Pancreas (tissue), 10 donors: ENCODE measurements around the gene CCL13. TPM values are rescaled to one million over a fixed set of nuclear protein-coding genes. Genes with fewer than 3 reads are reported as not detected.

ENCODE experiments used
- ATAC-seq, 4 donors: fragments of 200-7000 bp; cut with Tn5 transposase; one replicate each; pipeline versions ENCODE4 v1.8.0 to v1.9.1; 2020; ENCODE audit warnings: mild to moderate bottlenecking in 4 of 4, moderate library complexity in 4 of 4
- DNase-seq, 6 donors: peaks; one replicate each; pipeline ENCODE4 v3.0.0-alpha.2; 2020
- FAIRE-seq: peaks from 2 replicates; lab custom pipeline; 2012; peaks lifted over from hg19 to GRCh38; lab: Jason Lieb, UNC
- H3K27ac ChIP-seq, 4 donors: fragments of 200-600 bp; sonication (generic); 1 replicate in 3 of 4; 2 replicates in 1 of 4; pipeline versions ENCODE4 v1.5.0 to v1.8.0; 2020
- H3K27me3 ChIP-seq, 4 donors: fragments of 200-600 bp; one replicate each; pipeline ENCODE4 v1.8.0; 2021
- H3K36me3 ChIP-seq, 3 donors: fragments of 200-600 bp; sonication (generic) in 1 of 3; one replicate each; pipeline versions ENCODE4 v1.5.0 to v1.8.0; 2020 to 2021
- H3K4me1 ChIP-seq, 3 donors: fragments of 200-600 bp; one replicate each; pipeline ENCODE4 v1.8.0; 2021
- H3K4me3 ChIP-seq, 4 donors: fragments of 200-600 bp; sonication (generic) in 2 of 4; one replicate each; pipeline versions ENCODE4 v1.5.0 to v1.8.0; 2020 to 2021
- H3K9me3 ChIP-seq, 4 donors: fragments of 200-600 bp; one replicate each; pipeline ENCODE4 v1.8.0; 2021
- CTCF ChIP-seq, 4 donors: fragments of 200-600 bp; sonication (generic) in 3 of 4; IDR thresholded peaks; one replicate each; pipeline versions ENCODE4 v1.5.0 to v1.8.0; 2021; ENCODE audit warnings: antibody characterized with exemption in 4 of 4
- WGBS, 2 donors: extraction: QIAGEN DNeasy Blood & Tissue Kit; methylation state at CpG; one replicate each; pipeline ENCODE4 v1.1.7; 2013; 5-methylcytosine and 5-hydroxymethylcytosine counted together
- intact Hi-C, 3 donors: fragments of 100-400 bp; cut with DNase I; formaldehyde crosslinking; loops; one replicate each; pipeline versions ENCODE4 v1.11.1 to v1.14.2; 2022
- polyA plus RNA-seq, 2 donors: library from polyadenylated mRNA; stranded (reverse); fragments of 200-250 nt; gene quantifications; one replicate each; pipeline ENCODE4 v1.2.3, GENCODE V29; 2013
- total RNA-seq, 6 donors: library from RNA; stranded (reverse); fragmentation: NEBNext Ultra II Directional in 4 of 6; extraction: Animal tissue kit (Norgen Biotek cat#: 25700) in 4 of 6; gene quantifications; one replicate each; pipeline versions ENCODE4 v1.2.1 to v1.2.4, GENCODE V29; 2021 to 2023
- donor health status: healthy with polysubstance abuse.
- donor health status: DM: no; HTN: no; CAD: no; lungs with moderate emphysema.
- donor health status: DM: no; HTN: no; CAD: no.
- donor health status: control.
- donor health status: control.
- donor health status: Bipolar disorder and iron deficiency.
- donor health status: DM: yes; HTN: yes; CAD: no.
- donor health status: DM: no; HTN: no; CAD: no.
- donor health status: DM: no; HTN: no; CAD: no.
- donor health status: DM: yes; HTN: yes; CAD: no.

The CCL13 gene
- total and polyA plus RNA-seq, 8 donors = 0.31 to 1.2 (median 0.84) TPM; not detected in 3

- ATAC-seq (no peak), DNase-seq (no peak), FAIRE-seq (no peak)
- no peak for TF ChIP-seq CTCF (IDR thresholded peaks at IDR 0.05)
- no peaks in the 10 kb centered on the region for H3K36me3 ChIP-seq
- no peaks in the 10 kb centered on the region for H3K9me3 ChIP-seq
- WGBS, 2 donors = 57 to 72% methylated on average over 11 of the region's 11 CpGs
- H3K27me3 ChIP-seq = no peaks in the 10 kb centered on the region
- H3K4me3 ChIP-seq = no peak overlapping the region
- no peaks in the 10 kb centered on the region for H3K4me1 ChIP-seq
- intact Hi-C loops = loop anchor here in 2 of 3 donors (5.0 to 10.0 kb wide), 2 partner anchors 156 to 158 kb away; no protein-coding TSS in a partner anchor
- no peak overlapping the region for H3K27ac ChIP-seq
Measured at GRCh38 chr17:34360601-34361270, 4.5 kb downstream of the CCL13 start.

DNA sequence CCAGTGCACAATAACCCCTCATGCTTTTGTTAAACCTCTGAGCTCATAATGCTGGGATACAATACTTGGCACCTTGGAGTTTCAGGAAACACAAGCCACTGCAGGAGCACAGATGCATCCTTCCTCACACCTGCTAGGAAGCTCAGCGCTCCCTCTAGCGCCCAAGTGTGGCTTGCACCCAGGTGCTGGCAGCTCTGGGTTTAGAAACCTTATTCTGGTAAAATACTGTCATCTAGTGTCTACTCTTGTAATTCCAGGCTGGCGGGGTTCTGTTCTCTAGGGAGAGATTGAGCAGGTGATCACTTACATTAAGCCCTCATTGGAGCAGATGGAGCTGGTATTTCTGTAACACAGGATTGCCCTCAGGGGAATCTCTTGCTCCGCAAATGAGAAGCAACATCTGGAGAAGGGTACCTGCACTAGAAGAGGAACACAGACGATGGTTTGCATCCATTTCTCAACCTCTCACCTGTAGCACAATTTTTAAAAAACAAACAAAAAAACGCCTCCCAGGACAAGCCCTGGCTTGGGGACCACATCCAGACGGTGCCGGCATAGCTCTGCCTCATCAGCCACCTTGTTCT is 5.3 kb downstream of the CCL13 start:
- Histone ChIP-seq H3K27me3 (no peaks in the 10 kb centered on the region), H3K27ac (no peak overlapping the region), H3K4me3 (no peak overlapping the region), H3K4me1 (no peaks in the 10 kb centered on the region), H3K9me3 (no peaks in the 10 kb centered on the region), H3K36me3 (no peaks in the 10 kb centered on the region)
- peak; percentile 81 to 94 (median 89) for DNase-seq
- intact Hi-C loops = loop anchor here in 2 of 3 donors (5.0 to 10.0 kb wide), 2 partner anchors 157 to 159 kb away; no protein-coding TSS in a partner anchor
- peak; percentile 88 to 99 (median 96) for TF ChIP-seq CTCF (IDR thresholded peaks at IDR 0.05)
- ATAC-seq = peak; percentile 93 to 99 (median 98)
- WGBS, 2 donors = 12 to 14% methylated on average over 8 of the region's 8 CpGs
- peak; percentile 71 for FAIRE-seq

DNA sequence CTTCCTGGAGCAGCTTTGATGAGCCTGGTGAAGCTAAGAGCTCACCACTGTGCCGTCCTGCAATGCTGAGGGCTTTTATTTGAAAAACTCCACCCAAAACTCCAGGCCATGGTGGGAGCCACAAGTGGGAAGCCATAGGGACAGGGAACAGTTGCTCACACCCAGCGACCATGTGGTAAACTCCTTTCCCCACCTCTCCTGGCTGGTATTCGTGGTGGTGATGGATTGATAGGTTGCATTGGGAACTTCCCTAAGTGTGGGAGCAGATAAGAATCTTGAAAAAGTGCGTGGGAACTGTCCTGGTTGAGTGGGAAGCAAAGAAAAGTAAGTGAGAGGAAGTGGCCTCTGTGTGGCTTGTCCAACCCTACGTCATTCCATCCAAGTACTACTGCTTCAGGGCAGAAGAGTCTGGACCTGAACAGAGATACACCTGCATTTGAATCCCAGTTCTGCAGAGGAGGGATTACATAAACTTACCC is 6.9 kb downstream of the CCL13 start, which contains the start of gene CCL1:
TSS of gene CCL1 (minus strand) at position 51 of the 479 bp plus-strand sequence. CDS start 72 bp downstream, outside the sequence.
- H3K36me3 ChIP-seq = no peaks in the 10 kb centered on the region
- TF ChIP-seq CTCF (IDR thresholded peaks at IDR 0.05) = no peak
- H3K27ac ChIP-seq = no peak within 1 kb of the TSS
- H3K4me1 ChIP-seq = no peaks in the 10 kb centered on the region
- WGBS, 2 donors = 17 to 24% methylated on average over 5 of the region's 5 CpGs
- no peaks in the 10 kb centered on the region for H3K9me3 ChIP-seq
- intact Hi-C loops = loop anchor here in 2 of 3 donors (5.0 to 10.0 kb wide), 2 partner anchors 158 to 161 kb away; no protein-coding TSS in a partner anchor
- ATAC-seq = no peak
- no peak within 1 kb of the TSS for H3K4me3 ChIP-seq
- no peaks in the 10 kb centered on the region for H3K27me3 ChIP-seq
- no peak for FAIRE-seq
- no peak for DNase-seq

DNA sequence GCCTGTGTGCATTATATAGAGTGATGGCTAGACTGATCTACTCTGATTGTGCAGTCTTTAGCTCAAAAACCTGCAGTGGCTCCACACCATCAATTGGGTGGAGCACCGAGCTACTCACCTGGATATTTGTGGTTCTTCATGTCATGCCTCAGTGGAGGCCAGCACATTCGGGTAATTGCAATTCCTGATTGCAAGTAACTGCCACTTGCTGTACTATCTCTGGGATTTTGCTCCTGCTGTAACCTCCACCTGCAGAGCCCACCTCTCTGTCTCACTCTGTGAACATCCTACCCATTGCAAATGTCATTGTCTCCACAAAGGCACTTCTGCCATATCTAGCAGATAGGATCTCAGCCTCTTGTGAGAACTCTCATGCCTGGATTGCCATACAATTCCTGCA is 8.5 kb downstream of the CCL13 start:
- Histone ChIP-seq H3K27me3 (no peaks in the 10 kb centered on the region), H3K9me3 (no peaks in the 10 kb centered on the region), H3K36me3 (no peaks in the 10 kb centered on the region), H3K4me3 (no peak overlapping the region), H3K27ac (no peak overlapping the region), H3K4me1 (no peaks in the 10 kb centered on the region)
- intact Hi-C loops = loop anchor here in 2 of 3 donors (5.0 to 10.0 kb wide), 2 partner anchors 160 to 162 kb away; no protein-coding TSS in a partner anchor
- DNase-seq = no peak
- no peak for ATAC-seq
- WGBS, 2 donors = 32 to 54% methylated on average over 2 of the region's 2 CpGs
- TF ChIP-seq CTCF (IDR thresholded peaks at IDR 0.05) = no peak
- no peak for FAIRE-seq
